ENCODE measurements around the gene AGAP1.

Gene AGAP1

GRCh38 chr2:236102971-236103370, 609.1 kb downstream of the AGAP1 start:
- no peak overlapping the region for H3K4me3 ChIP-seq (ENCODE audit: low read depth, low read length)
- DNase-seq (ENCODE audit: low read depth): no peak
- no peak for TF ChIP-seq CTCF (IDR thresholded peaks at IDR 0.05; ENCODE audit: insufficient read depth, low read depth, low read length, missing control alignments)

- TF ChIP-seq CTCF (IDR thresholded peaks at IDR 0.05; ENCODE audit: insufficient read depth, low read depth, low read length, missing control alignments): no peak
- no peak overlapping the region for H3K4me3 ChIP-seq (ENCODE audit: low read depth, low read length)
- DNase-seq (ENCODE audit: low read depth): no peak
These were observed 610.1 kb downstream of the AGAP1 start for GRCh38 chr2:236103981-236104380.

- no peak for DNase-seq (ENCODE audit: low read depth)
- no peak for TF ChIP-seq CTCF (IDR thresholded peaks at IDR 0.05; ENCODE audit: insufficient read depth, low read depth, low read length, missing control alignments)
- no peak overlapping the region for H3K4me3 ChIP-seq (ENCODE audit: low read depth, low read length)
These were observed 612.2 kb downstream of the AGAP1 start for GRCh38 chr2:236105955-236106607.

GRCh38 chr2:236106761-236107160, 612.9 kb downstream of the AGAP1 start:
- DNase-seq (ENCODE audit: low read depth): no peak
- no peak for TF ChIP-seq CTCF (IDR thresholded peaks at IDR 0.05; ENCODE audit: insufficient read depth, low read depth, low read length, missing control alignments)
- H3K4me3 ChIP-seq (ENCODE audit: low read depth, low read length): no peak overlapping the region

- no peak overlapping the region for H3K4me3 ChIP-seq (ENCODE audit: low read depth, low read length)
- no peak for TF ChIP-seq CTCF (IDR thresholded peaks at IDR 0.05; ENCODE audit: insufficient read depth, low read depth, low read length, missing control alignments)
- no peak for DNase-seq (ENCODE audit: low read depth)
These were observed 613.7 kb downstream of the AGAP1 start for GRCh38 chr2:236107536-236107935.

GRCh38 chr2:236107942-236108625, 614.2 kb downstream of the AGAP1 start:
- TF ChIP-seq CTCF (IDR thresholded peaks at IDR 0.05; ENCODE audit: insufficient read depth, low read depth, low read length, missing control alignments): no peak

More at GRCh38 chr2:236107942-236108625, 614.2 kb downstream of the AGAP1 start:
- DNase-seq (ENCODE audit: low read depth): no peak
- H3K4me3 ChIP-seq (ENCODE audit: low read depth, low read length): no peak overlapping the region

All from GM12865 (cell line).